ENCODE results near the gene CXXC4.

The CXXC4 gene

GRCh38 chr4:104488151-104488550, 6.5 kb downstream of the CXXC4 start:
- no peak for DNase-seq

GRCh38 chr4:104486716-104487504, 7.8 kb downstream of the CXXC4 start:
- DNase-seq: no peak

- no peak for DNase-seq
Observed at GRCh38 chr4:104475652-104476051, 19.0 kb downstream of the CXXC4 start.

GRCh38 chr4:104472766-104473165, 21.9 kb downstream of the CXXC4 start:
- no peak for DNase-seq

DNA sequence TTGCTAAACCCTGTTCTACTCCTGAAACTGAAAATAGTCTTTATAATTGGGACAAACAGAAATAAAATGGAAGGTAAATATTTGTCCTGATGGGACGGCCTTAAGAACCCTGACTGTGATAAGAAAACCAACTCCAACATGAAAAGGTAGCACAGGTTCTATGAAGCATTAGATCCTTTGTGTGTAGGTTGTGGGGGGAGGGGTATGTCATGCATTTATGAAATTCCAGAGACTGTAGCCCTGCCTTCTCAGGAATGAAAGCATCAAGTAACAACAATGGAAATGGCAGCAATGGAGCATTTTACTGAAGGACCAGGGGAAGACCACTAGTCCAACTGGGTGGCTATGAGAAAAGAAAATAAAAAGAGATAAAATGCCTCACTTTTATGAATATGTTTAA, 23.9 kb downstream of the CXXC4 start:
- no peak for DNase-seq

GRCh38 chr4:104469794-104470193, 24.9 kb downstream of the CXXC4 start:
- DNase-seq: no peak

- no peak for DNase-seq
Observed at GRCh38 chr4:104465619-104466018, 29.1 kb downstream of the CXXC4 start.

DNA sequence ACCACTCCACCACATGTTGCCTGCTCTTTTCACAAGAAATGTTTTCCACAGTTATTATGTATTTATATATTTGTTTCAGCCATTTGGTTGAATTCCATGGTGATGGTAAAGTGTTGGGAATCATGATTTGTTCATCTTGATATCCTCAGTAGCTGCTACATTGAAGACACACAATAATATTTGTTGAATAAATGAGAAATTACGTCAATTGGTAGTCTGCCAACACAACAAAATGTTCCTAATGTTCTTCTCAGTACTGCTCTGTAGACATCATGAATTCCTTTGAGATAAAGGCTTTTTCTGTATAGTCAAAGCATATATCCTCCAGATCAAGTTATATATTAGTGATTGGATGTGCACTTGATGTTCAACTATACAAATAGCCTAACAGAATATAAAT, 29.5 kb downstream of the CXXC4 start:
- DNase-seq: no peak

- DNase-seq: no peak
Observed at GRCh38 chr4:104462641-104463040, 32.1 kb downstream of the CXXC4 start.

DNA sequence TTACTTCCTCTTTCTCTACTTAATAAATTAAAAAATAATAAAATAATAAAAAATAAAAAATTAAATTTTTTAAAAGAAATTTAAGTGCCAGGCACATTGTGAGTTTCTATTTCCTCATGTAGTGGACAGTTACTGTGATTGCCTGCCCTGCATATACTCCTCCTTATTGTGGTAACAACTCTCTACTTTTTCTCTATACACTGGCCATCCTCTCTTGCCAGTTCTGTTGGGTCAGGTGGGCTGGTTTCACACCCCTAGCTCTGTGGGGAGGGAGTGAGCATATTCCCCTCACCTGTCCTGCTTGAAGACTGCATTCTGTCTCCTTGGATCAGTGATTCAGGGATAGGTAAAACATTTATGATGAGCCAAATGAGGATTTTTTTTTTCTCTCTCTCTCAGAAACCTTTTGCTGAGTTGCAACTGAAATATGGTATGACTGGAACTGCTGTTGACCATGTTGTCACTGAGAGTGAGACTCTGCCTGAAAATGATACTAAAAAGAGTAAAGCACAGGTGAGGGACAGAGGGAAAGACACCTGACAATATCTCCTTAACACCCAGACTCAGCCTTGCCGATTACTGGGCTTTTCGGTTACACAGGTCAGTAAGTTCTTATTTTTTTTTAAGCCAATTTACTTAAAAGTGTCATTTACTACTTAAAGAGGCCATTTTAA, 37.2 kb downstream of the CXXC4 start:
- no peak for DNase-seq

- DNase-seq: no peak
Observed at GRCh38 chr4:104451573-104451972, 43.1 kb downstream of the CXXC4 start.

DNA sequence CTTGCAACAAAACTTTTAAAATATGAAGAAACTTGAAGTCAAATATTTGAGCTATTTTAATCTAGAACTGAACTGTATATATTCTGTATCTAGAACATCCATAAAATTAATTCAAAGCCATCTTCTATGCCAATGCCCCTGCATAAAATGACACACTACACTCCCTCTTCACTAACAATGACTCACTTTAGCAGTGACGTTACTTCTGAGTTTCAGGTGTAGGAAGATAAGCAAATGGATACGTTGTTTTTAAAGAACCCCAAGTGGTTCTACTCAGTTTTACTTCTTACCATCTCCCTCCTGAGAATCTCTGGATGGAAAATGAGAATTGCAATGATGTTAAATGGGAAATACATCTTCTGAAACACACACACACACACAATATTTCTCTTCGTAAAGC, 45.2 kb downstream of the CXXC4 start:
- DNase-seq: no peak

GRCh38 chr4:104447294-104447693, 47.4 kb downstream of the CXXC4 start:
- DNase-seq: no peak

DNA sequence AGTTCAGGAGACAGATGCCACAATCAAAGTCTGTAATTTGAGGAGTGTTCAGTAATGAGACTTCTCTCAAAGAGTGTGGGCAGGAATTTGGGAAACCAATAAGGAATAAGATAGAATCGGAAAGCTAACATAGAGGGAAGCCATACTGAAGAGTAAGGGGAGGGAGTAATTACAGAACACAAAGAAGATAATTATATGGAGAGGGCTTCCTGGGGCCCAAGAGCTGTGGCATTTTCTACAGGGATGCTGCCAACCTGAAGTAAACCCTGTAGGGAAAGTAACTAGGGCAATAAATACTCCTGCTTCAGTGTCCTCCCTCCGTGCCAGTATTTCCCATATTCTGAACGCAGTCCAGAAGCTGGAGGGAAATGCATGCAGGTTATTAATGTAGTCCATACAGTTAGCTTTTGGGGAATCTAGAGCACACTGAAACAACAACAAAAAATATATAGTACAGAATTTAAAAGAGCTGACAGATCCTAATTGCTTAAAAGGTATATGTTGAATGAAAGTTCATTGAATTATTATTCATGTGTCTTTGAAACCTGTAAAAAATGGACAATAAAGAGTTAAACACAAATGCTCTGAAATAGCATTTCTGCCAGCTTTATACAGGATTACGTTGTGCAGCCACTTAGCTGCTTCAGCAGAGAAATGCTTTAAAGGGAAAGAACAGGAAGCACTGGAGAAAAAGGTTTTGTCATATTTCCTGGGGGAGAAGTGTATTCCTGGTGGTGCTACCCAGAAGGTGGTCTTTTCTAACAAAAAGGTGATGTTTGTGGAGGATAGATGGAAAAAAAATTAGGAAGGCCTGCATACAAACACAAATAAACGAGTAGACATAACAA, 48.0 kb downstream of the CXXC4 start:
- no peak for DNase-seq

GRCh38 chr4:104444685-104445084, 50.0 kb downstream of the CXXC4 start:
- no peak for DNase-seq

DNA sequence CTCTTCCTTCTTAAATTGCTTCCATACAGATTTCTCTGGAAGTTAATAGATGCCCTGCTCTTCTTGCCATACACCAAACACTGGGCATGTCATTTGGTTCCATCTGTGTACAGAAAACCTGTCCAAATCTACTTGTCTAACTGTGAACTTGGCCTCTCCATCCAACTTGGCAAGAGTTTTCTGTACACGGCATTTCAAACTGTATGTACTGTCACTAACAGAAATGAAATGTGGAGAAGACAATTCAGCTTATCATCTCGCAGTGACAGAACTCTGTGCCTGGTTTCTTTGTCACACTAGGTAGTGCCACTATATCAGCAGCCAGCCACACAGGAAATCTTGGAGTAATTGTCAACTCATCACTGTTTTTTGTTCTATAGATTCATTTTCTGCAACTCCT, 58.2 kb downstream of the CXXC4 start:
- no peak for DNase-seq

GRCh38 chr4:104429150-104429741, 65.4 kb downstream of the CXXC4 start:
- no peak for DNase-seq

GRCh38 chr4:104425948-104426347, 68.7 kb downstream of the CXXC4 start:
- no peak for DNase-seq

DNA sequence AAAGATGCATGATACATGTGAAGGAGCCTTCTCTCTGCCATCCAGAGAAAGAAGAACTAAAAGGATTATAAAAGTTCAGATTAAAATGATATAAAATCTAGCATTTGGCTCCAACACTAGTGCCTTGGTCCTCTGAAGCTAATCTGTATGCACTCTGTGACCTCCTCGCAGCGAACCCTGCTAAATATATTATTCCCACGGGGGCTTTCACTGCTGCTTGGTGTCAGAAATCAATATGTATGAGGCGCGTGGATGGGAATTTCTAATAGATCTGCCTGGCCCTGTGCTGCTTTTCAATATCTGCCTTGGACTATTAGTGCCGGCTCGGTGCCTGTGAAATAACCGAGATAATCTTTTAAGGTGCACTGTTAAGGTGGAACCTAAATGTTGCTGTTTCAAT, 69.7 kb downstream of the CXXC4 start:
- DNase-seq: no peak

DNA sequence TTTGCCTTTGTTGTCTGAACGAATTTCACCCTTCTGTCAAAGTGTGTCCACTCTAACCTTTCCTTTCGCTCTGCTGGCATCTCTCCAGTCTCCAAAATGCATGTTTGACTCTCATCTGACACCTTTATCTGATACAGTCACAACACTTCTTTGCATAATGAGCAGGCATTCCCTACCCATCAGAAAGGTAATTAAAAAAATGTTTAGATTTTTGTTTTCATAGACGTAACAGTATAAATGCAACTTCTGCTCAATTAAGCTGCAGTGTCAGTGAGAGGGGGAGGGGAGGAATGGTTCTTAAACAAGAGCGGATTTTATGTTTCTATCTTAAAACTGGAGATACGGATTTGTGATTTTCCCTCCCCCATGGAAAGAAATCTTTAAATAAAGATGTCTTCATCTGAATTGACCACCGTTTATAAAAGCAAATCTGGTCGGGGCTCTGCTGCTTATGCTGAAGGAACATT, 70.2 kb downstream of the CXXC4 start:
- no peak for DNase-seq

GRCh38 chr4:104421566-104421965, 73.1 kb downstream of the CXXC4 start:
- DNase-seq: no peak

DNA sequence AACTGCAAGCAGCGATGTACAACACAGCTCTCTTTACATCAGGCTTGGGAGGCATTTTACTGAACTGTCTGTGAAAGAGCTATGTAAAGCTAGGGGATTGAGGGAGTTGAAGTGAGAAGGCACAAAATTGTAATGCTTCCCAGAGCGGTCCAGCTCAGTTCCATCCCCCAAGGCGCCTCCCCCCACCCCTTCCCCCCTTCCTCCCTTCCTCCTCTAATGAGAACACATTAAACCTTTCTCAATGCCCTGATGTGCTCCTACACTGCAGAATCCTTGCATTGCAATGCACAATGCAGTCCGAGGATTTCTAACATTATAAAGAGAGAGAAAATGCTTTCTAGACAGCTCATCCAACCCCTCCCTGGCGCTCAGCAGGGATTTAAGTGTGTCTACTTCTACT, 73.9 kb downstream of the CXXC4 start:
- no peak for DNase-seq

Measured in activated T-cell treated with anti-CD3 and anti-CD28 coated beads, Interleukin-2, amount 50 U/mL, for 48 hours (primary cell).